ENCODE data around the gene TBL1X. TPM values are rescaled to one million over a fixed set of nuclear protein-coding genes. Genes with fewer than 3 reads are reported as not detected.

Gene TBL1X
- total RNA-seq, 1 donor from 2014 or later = 82.2 TPM

DNA sequence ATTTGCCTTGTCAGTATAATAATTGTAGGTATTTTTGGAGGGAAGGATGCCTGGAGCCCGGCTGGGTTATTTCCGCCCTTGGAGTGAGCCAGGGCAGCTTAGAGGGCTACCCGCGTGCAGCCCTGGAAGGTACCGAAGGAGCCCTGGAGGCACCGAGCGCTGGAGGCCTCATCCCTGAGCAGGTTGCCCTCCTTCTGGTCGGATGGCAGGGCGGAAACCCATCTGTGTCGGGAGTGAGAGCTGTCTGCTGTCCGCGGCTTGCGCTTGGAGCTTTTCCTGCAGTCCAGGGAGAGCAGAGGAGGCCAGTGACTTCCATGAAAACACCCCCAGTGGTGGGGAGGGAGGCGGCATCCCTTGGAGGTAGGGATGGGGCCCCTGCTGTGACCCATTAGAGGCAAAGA lies 122.1 kb downstream of the TBL1X start:
- DNase-seq (ENCODE audit: low spot score) = no peak

DNA sequence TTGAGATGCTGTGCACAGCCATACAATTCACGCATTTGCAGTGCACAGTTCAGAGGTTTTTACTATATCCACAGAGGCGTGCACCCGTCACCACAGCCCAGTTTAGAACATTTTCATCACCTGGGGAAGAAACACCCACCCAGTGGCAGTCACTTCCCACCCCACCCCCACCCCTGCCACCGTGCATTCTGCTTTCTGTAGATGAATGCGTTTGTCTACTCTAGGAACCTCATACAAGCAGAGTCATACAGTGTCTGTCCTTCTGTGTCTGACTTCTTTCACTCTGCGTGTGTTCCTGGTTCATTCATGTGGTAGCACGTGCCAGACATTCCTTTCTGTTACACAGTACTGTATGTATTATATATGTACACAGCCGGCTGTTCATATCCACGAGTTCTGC lies 122.8 kb downstream of the TBL1X start:
- no peak for DNase-seq (ENCODE audit: low spot score)

DNA sequence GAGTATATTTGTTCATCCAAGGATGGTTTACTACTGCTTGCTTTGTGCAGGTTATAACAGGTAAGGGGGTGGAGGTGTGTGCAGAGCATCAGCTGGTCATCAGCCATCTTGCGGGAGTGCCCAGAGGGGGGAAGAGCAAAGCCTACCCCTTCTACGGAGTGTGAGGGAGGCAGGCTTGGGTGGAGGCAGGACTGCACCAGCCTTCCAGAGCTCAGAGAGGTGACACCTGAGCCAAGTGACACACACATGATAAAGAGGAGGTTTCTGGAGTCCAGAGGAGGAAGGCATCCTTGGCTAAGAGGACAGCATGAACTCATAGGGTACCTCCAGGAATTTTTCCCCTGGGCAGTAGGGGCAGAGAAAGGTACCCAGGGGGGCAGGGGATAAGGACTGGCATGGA lies 126.6 kb downstream of the TBL1X start:
- DNase-seq (ENCODE audit: low spot score) = no peak

DNA sequence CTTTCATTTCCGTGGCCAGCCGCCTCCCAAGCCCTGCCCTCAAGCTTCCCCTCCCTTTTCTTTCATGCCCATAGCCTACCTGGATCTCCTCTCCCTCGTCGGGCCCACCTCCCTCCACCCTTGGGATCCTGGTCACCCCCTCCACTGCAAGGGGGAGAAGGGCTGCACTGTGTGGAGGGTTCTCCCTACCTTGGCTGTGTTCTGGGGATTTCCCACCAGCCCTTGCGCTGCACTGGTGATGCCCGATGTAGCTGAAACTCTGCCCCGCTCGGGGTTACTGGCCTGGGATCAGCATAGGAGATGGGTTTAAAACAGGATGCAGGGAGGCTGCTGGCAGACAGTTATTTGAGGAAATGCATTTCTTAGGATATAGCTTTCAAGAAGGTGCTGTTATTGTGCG lies 128.9 kb downstream of the TBL1X start:
- no peak for DNase-seq (ENCODE audit: low spot score)

DNA sequence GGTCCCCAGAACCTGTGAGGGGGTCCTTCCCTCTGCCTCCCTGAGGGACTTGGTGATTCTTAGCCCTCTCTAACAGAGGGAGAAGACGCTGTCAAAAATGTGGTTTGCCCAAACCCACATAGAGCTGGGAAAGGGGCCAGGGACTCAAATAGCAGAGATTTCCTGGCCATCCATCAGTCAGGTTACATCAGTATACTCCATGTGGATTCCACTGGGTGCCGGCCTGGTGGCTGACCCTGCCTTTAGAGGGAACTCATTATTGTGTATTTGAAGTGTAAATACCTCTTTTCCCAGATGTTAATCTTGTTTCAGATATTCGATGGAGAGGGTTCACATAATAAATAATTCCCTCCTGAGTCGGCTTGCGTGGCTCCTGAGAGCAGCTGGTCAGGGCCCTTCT lies 130.3 kb downstream of the TBL1X start:
- DNase-seq (ENCODE audit: low spot score) = no peak

DNA sequence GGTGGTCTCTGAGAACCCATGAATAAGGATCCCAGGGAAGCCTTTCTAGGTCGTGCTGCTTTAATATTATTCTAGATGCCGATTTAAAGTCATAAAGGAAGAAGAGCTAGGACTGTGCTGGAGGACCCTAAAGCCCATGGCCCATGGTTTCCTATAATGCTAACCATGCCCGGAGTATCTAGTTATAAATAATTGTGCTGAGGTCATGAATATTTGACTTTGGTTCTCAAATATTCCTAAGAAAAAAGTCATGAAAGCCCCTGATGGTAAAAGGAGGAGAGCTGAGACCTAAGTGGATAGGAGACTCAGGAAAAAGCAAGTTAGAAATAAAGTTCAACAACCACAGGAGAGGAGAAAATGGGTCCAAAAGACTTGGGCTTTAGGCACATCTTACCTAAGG lies 132.0 kb downstream of the TBL1X start:
- DNase-seq (ENCODE audit: low spot score) = no peak

DNA sequence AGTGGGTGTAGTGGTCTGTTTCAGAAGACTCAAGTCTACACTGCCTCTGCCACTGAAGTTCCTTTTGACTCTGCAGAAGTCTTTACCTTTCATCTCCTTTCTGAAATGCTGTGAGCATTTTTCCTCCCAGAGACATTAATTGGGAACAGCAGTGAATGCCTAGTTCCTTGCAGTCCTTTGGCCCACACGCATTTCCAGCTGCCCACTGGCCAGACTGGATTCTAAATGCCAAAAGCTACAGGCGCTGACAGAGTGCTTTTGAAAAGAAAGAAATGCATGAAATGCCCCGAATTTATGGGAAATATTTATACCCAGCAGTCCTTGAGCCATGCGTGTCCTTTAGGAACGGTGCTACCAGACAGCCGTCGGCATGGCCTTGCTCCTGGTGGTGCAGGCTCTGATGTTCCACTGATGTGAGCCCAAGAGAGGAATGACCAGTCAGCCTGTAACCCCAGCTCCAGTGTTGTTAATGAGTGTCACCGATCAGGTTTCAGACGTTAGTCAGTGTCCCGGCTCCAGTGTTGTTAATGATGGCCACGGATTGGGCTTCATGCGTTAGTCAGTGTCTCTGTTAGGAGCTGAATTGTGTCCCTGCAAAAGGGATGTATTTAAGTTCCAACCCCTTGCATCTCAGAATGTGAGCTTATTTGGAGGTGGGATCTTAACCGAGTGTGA lies 132.6 kb downstream of the TBL1X start:
- DNase-seq (ENCODE audit: low spot score) = no peak

DNA sequence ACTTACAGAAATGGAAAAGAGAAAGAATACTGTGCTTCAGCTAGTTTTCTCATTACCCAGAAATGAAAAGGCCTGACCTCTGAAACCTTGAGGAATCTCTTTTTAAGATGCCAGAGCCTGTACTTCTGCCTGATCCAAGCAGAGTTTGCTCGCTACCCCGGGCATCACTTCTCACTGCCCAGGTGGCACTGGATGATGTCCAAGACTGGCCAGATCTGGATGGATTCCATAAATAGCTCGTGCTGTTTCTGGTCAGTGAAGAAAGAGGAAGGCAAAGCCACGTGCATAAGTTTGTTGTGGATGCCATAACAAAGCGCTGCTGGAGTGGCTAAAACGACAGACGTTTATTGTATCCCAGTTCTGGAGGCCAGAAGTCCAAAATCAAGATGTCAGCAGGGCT lies 133.5 kb downstream of the TBL1X start:
- no peak for DNase-seq (ENCODE audit: low spot score)

DNA sequence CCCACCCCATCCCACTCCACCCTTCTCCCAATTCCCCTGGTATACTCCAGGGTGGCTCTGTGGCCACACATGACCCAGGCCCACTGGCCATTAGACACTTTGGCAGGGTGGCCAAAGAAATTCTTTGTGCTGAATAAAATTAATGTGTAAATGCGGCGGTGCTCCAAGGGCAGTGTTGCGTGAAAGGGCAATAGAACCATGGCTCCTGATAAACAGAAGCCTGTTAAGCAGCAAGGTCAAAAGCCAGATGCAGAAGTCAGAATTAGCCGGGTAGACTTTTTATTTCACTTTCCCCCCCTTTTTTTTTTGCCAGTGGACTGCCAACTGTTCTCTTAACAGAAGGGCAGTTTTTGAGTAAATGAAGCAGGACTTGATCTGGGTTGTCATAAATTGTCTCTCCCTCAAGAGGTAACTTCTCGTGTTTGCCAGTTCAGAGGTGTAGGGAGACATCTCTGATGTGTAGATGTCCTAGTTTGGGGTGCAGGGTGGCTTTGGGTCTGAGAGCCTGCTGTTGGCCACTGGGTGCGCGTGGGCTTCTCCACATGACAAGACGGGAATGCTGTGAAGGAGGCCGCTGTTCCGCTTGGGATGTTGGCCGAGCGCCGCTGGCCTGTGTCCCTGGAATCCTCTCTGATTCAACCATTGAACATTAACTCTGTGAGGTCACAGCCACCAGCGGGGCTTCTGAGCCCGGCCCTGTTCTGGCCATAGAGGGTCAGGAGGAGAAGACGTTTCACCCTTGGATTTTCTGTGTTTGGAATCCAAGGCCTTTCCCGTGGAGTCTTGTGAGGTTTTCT lies 139.5 kb downstream of the TBL1X start:
- peak; percentile 71 for DNase-seq (ENCODE audit: low spot score)

DNA sequence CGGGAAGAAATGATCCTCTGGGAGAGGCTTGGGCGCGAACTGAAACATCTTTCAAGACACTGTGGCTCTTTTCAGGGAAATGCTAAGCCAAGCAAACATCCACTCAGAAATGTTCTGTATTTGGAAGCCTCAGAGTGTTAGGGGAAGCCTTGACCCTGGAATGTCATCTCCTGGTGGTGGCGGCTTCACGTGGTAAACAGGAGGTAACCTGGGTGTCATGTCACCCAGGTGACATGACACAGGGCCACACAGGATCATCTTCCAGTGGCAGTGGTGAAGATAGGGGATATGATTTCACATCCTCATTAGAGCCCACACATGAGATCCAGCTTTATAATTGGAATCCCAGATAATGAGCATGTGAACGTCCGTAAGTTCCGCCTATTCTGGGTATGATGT lies 140.0 kb downstream of the TBL1X start:
- DNase-seq (ENCODE audit: low spot score) = no peak

DNA sequence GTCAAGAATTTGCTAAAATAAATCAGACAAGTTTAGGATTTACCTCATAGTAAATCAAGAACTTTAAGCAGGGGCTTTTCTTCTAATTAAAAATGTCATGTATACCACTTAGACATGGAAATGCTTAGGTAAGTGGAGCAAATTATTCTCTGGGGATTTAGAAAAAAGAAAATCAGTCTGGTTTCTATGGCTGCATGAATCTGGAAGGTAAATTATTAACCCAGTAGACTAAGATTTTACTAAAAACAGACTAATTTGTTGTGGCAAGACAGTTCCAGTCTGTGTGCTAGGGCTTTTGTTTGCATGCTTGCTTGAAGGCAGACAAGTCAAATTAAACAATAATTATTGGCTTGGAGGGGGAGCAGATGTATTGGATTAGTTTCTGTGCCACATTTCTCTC lies 140.6 kb downstream of the TBL1X start:
- no peak for DNase-seq (ENCODE audit: low spot score)

DNA sequence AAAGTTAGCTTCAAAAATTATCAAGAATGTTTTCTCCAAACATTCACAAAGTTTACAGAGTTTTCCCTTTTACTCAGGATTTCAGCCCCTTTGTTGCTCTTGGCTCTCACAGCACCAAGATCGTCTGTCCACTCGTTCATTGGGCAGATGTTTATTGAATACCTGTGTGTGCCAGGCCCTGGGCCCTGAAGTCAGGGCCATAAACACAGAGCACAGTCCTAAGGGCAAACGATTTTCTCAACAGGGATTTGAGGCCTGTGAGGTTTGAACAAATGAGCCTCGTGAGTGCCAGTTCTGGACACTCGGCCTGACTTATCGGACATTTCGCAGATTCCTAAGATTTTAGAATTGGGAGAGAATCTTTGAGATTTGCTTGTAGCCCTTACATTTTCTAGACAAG lies 142.1 kb downstream of the TBL1X start:
- no peak for DNase-seq (ENCODE audit: low spot score)

DNA sequence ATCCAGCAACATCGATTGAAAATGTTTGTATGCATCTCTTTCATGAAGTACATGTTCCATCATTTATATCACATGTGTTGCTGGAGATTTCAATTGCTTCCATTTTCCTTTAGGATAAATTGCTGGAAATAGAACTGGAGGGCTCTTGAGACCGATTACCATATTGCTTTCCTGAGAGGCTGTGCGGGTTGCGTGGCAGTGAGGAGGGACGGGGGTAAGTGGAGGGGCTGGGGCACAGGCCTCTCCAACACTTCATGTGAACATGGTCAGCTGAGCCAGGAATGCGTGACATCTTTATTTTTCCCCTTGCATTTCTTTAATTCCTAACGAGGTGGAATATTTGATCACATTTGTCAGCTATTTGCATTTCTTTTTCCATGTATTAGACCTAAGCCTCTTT lies 144.6 kb downstream of the TBL1X start:
- DNase-seq (ENCODE audit: low spot score) = no peak

DNA sequence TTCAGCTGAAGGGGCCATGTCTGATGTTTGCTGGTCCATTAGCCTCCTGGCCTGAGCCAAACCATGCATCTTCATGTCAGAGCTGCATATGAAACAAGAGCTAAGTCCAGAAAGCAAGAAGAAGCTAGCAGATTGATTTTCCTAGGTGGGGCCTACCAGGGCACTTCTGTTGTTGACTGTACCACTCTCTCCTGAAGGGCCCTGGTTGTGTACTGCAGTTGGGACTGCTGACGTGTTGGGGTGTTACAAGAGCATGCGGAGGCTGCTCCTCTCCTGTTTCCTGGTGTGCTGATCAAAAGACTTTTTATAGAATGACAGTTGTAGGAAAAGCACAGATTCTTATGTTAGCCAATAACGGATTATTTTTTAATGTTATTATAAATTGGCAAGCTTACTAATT lies 145.1 kb downstream of the TBL1X start:
- no peak for DNase-seq (ENCODE audit: low spot score)

DNA sequence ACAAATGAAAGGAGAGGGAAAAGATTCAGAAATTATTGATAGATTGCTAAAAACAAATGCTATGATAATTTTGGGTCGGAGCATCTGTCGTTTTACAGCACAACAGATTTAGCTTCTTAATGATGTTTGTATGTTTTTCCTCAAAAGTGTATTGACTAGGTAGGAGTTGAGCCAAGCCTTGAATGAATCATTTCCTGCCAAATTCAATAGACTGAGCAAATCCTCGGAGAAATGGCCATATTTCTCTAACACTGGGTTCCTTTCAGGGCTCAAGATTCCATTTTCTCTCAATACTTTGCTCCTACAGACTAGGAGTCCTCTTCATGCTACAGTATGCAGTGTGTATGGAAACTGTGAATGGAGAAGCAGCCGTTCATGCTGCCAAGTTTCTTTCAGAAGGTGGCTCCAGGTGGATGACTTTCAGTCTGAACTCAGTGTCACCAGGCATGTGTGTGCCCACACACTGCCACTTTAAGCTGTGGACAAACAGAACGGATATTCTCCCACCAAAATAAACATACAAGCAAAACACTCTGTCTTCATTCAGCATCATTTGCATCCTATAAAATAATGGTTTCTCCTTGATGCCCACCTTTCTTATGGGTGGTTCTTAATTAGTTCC lies 146.0 kb downstream of the TBL1X start:
- no peak for DNase-seq (ENCODE audit: low spot score)

DNA sequence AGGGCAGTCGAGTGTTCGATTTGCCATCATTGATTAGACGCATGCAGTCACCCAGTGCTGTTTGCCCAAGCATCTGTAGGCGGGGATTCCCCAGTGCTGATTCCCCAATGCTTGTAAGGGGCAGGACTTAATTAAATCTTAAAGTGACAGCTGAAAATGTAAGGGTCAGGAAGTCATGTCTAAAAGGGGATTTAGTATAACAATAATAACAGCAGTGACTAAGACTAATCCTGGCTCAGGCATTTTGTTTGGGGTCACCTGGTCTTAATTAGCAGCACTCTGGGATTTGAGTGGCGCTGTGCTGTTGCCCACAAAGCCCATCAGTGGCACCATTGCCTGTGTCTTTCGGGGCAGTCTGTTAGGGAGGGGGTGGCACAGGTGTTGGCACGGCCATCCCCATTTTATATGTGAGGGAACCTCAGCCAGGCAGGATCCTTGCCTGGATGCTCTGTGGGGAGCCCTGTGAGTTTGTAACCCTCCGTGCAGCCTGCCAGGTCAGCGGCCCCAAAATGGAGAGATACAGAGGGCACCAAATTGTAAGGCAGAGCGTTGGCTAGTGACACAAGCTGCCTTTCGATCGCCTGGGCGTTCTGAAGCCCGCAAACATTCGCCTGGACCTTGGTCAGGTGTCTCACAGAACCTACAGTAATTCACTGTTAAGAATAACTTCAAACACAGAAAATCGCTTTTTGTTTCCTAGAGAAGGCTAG lies 146.7 kb downstream of the TBL1X start:
- no peak for DNase-seq (ENCODE audit: low spot score)

DNA sequence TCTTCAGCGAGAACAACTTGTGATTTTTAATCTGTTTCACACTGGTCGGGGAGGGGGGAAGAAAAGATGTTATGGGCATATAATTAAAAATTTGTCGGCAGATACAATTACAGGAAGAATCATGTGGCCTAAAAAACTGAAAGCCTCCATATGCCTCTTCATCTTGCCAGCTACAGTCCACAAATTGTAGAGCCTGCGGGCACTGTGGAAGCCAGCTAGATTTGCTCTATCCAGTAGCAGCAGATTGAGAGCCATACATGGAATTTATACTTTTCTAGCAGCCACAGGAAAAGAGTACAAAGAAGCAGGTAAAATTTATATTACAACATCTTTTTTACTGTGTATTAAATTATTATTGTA lies 147.3 kb downstream of the TBL1X start:
- DNase-seq (ENCODE audit: low spot score) = no peak

DNA sequence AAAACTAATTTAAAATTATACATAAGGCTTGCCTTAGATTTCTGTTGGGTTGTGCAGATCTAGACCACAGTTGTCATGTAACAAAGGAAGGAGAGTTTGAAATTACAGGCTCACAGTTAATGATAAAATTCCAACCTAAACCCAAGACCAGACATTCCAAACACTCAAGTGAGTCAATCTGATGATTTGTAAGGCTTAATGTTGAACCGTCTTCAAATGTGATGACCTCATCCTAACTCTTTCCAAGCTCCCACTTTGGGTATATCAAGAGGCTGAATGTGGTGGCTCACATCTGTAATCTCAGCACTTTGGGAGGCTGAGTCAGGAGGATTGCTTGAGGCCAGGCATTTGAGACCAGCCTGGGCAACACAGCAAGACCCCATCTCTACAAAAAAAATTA lies 149.2 kb downstream of the TBL1X start:
- no peak for DNase-seq (ENCODE audit: low spot score)

DNA sequence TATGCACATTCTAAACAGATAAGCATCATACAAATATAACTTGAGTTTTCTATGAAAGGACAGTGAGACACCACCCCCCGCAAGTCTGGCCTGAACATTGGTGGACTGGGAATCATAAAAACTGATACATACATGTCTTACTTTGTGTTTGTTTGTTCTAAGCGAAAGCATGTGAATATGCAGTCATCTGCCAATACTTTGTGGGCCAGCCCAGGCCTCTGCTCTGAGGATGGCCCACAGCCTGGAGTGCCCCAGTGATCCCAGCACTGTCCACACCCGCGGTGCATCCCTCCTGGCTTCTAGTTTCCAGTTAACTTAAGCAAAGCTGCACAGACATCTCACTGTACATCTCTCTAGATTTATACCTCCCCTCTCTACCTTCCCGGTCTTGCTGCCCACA lies 154.3 kb downstream of the TBL1X start:
- no peak for DNase-seq (ENCODE audit: low spot score)

DNA sequence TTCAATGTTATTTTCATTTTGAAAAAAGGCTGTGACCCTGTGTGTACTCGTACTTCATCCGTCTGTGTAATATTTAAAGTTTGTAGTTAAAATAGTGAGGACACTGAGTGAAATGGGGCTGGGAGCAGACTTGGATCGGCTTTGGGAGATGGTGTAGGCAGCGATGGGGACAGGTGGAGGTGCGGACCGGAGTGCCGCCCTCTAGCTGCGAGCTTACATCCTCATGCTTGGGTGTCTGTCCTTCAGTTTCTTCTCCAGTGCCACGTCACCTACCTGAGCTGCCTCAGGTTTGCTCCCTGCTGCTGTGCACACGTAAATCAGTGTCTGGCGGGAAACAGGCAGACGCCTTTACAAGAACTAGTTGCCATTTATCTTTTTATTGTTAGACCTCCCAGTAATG lies 154.7 kb downstream of the TBL1X start:
- DNase-seq (ENCODE audit: low spot score) = no peak

DNA sequence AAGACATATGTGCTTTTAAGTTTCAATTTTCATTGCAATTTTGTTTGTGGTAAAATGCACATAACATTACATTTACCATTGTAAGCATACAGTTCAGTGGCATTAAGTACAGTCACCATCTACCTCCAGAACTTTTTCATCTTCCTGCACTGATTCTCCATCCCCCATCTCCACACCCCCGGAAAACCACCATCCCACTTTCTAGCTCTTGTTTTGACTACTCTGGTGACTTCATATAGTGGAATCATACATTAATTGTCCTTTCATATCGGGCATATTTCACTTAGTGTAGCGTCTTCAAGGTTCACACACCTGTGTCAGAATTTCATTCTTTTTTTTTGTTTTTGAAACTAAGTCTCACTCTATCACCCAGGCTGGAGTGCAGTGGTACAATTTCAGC lies 157.3 kb downstream of the TBL1X start:
- no peak for DNase-seq (ENCODE audit: low spot score)

DNA sequence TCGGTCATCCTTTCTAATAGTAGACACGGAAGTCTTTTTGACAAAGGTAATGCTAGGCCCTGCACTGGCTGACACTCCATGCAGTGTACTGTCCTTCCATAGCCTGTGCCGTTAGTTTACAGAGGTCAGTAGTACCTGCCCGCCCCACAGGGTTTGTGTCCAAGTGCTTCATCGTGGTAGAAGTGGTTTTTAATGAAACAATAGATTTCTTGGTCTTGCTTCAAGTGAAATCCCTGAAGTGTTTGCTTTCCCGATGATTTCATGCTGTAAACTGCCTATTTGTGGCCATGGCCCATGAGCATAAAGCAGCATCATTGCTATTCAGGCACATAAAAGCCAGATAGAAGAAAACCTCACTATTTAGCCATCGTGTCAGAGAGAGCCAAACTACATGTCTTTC lies 161.5 kb downstream of the TBL1X start:
- no peak for DNase-seq (ENCODE audit: low spot score)

DNA sequence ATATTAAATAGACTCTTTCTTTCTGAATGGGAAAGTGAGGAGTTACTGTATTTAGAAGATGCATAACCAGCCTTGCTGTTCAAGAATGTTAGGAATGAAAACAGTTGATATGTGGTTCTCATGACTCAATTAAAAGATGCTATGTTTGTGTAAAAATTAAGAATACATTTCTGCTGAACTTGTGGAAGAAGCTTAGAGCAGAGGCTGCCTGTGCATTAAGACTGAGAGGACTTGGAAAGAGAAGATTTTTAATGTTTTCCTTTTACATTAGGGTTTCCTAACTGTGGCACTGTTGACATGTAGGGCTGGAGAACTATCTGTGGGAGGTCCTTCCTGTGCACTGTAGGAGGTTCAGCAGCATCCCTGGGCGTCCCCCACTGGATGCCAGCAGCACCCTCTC lies 163.1 kb downstream of the TBL1X start:
- no peak for DNase-seq (ENCODE audit: low spot score)

All from ureter (tissue), 1 donor.